Lower leg skin (tissue), 4 donors: ENCODE results near the gene SSH2. TPM values are rescaled to one million over a fixed set of nuclear protein-coding genes. Genes with fewer than 3 reads are reported as not detected.
A peak's percentile ranks its signal among the peaks of the same experiment; 100 is the strongest.

Experiments used
- DNase-seq, 2 donors: peaks; one replicate each; pipeline ENCODE4 v3.0.0-alpha.2; 2019; ENCODE audit warnings: low spot score in 2 of 2
- H3K4me3 ChIP-seq: fragments of 200-600 bp; sonication (generic); 2 replicates; pipeline ENCODE4 v1.5.1; 2017; ENCODE audit warnings: mild to moderate bottlenecking, low read depth; ENCODE audit not compliant: poor library complexity, severe bottlenecking
- POLR2A ChIP-seq, 2 donors: fragments of 450-650 bp; IDR thresholded peaks; one replicate each; pipeline ENCODE4 v1.6.1; 2016 to 2017; ENCODE audit warnings: antibody characterized with exemption in 2 of 2, mild to moderate bottlenecking in 1 of 2, moderate library complexity in 1 of 2
- WGBS, 2 donors: methylation state at CpG; one replicate each; pipeline ENCODE4 v1.1.5; 2018; 5-methylcytosine and 5-hydroxymethylcytosine counted together
- intact Hi-C: fragments of 100-400 bp; cut with DNase I; formaldehyde crosslinking; loops from one replicate; pipeline ENCODE4 v1.15.0; 2023; ENCODE audit warnings: low total_unique reads
- total RNA-seq, 4 donors: library from RNA; depleted of rRNA; stranded (reverse); fragments of >200 nt; gene quantifications; one replicate each; pipeline ENCODE4 v1.1.0, GENCODE V29; 2016
- TF ChIP-seq, protein P1 (sequence below), 3 donors: fragments of 450-650 bp; IDR thresholded peaks; one replicate each; pipeline ENCODE4 v1.5.1; 2016; ENCODE audit warnings: antibody characterized with exemption in 3 of 3, mild to moderate bottlenecking in 3 of 3, moderate library complexity in 2 of 3

The SSH2 gene
- total RNA-seq, 4 donors from 2014 or later = 10.0 to 20.3 (median 15.3) TPM

- TF ChIP-seq, protein P1, sequence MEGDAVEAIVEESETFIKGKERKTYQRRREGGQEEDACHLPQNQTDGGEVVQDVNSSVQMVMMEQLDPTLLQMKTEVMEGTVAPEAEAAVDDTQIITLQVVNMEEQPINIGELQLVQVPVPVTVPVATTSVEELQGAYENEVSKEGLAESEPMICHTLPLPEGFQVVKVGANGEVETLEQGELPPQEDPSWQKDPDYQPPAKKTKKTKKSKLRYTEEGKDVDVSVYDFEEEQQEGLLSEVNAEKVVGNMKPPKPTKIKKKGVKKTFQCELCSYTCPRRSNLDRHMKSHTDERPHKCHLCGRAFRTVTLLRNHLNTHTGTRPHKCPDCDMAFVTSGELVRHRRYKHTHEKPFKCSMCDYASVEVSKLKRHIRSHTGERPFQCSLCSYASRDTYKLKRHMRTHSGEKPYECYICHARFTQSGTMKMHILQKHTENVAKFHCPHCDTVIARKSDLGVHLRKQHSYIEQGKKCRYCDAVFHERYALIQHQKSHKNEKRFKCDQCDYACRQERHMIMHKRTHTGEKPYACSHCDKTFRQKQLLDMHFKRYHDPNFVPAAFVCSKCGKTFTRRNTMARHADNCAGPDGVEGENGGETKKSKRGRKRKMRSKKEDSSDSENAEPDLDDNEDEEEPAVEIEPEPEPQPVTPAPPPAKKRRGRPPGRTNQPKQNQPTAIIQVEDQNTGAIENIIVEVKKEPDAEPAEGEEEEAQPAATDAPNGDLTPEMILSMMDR (IDR thresholded peaks at IDR 0.05) = no peak
- no peak for TF ChIP-seq POLR2A (IDR thresholded peaks at IDR 0.05)
- H3K4me3 ChIP-seq = no peak overlapping the region
- no peak for DNase-seq
- 48 to 54% methylated on average over 22 of the region's 22 CpGs for WGBS, 2 donors
- intact Hi-C loops = no loop called here
Observed at GRCh38 chr17:29618272-29619065, 311.6 kb downstream of the SSH2 start.

DNA sequence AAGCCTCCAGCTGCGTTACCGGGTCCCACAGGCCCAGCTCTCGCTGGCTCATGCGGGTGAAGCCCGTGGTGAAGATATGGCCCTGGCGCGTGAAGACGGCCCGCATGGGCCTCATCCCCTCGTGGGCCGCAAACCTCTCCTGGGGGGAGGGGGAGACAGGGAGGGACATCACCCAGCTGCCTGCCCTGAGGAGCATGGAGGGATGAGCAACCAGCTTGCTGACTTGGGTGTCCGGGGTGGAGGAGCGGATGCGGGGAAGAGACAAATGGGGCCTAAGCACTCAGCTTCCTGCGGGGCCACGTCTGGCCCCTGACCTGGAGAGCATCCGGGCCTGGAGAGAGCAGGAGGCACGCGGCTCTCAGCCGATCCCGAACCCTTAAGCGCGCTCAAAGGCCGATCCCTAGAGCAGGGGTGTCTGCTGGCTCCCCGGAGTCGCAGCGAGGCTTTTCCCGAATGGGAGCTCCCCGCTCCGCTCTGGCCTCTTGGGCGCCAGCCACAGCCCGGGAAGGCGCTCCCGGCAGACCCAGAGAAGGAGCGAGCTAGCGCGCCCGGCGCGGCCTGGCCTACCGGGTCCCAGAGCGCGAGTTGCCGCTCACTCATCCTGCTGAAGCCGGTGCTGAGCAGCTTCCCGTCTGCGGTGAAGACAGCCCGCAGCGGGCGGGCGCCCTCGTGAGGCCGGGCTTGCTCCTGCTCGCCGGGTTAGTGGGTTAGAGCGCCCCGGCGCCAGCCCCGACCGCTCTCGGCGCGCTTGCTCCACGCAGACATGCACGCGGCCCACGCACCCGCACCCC, 312.4 kb downstream of the SSH2 start:
- 6 to 9% methylated on average over 47 to 50 of the region's 68 CpGs for WGBS, 2 donors
- TF ChIP-seq POLR2A (IDR thresholded peaks at IDR 0.05) = no peak
- TF ChIP-seq, protein P1 (IDR thresholded peaks at IDR 0.05) = peak in 1 of 3 donors; percentile 44
- intact Hi-C loops = no loop called here
- DNase-seq = peak; percentile 56 to 94
- no peak overlapping the region for H3K4me3 ChIP-seq

GRCh38 chr17:29617125-29617480, 312.9 kb downstream of the SSH2 start:
- no peak overlapping the region for H3K4me3 ChIP-seq
- intact Hi-C loops = no loop called here
- TF ChIP-seq, protein P1 (IDR thresholded peaks at IDR 0.05) = peak in 1 of 3 donors; percentile 31
- TF ChIP-seq POLR2A (IDR thresholded peaks at IDR 0.05) = no peak
- DNase-seq = peak; percentile 68 to 96
- WGBS, 2 donors = 2 to 20% methylated on average over 12 to 14 of the region's 16 CpGs

DNA sequence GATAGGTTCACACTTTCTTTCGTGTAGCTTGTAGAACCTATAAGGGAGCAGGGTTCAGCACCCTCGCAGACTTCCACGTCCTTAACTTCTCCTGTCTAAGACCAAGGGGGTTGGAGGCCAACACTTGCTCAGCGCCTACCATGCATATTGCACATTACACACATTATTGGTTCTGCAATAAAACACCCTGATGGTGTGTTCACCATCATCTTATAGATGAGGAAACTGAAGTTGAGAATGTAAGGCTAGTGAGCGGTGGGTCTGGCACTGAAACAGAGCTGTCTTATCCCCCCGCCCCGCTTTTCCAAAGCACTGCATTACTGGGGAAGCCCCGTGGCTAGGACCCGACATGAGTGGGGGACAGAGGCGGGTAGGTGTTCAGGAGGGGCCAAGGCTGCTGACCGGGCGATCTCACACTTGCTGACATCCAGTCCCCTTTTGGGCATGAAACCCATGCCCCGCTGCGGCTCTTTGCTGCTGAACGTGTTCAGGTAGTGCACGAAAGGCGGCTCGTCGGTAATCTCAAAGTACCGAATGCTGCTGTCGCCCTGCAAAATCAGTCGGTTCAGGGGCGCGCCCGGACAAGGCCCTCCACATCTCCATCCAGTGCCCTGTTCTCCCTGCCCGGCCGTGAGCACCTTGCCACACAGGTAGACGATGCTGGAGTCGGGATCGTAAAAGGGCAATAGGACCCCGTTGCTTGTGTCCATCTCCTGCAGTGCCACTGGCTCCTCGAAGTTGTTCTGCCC, 313.6 kb downstream of the SSH2 start:
- intact Hi-C loops = no loop called here
- no peak overlapping the region for H3K4me3 ChIP-seq
- WGBS, 2 donors = 25 to 27% methylated on average over 26 to 32 of the region's 32 CpGs
- TF ChIP-seq POLR2A (IDR thresholded peaks at IDR 0.05) = no peak
- TF ChIP-seq, protein P1 (IDR thresholded peaks at IDR 0.05) = no peak
- peak in 1 of 2 donors; percentile 86 for DNase-seq

DNA sequence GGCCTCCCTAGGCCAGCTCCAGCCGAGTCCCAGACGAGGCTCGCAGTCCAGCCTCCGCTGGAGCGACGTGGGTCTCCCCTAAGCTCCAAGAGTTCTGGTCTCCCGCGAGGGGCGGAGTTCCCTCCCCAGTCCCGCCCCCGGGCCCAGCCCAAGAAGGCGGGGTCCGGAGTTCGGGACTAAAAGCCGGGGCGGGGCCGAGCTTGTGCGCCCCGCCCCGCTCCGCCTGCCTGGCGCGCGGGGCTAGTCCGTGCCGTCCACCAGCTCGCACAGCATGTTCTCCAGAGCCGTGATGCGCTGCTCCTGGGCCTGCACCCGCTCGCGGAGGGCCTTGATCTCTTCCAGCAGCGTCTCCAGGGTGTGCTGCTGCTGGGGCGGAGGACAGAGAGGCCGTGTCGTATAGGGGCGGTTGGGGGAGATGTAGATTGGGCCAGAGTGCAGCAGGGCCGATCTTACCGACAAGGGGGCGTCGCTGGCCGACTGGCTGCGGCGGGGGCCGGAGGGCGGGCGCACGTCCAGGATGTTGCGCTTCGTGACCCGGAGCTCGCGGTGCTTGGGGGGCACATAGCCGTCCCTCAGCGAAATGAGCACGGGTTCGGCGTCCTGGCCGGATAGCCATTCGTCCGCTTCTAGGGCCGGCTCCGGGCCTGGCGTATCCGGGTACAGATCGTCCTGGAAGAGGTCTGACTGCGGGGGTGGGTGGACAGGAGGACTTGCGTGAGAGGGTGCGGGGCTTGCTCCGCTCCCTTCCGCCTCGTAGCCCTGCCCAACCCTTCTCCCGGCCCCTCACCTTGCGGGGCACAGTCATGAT, 314.3 kb downstream of the SSH2 start:
- H3K4me3 ChIP-seq = no peak overlapping the region
- peak; percentile 86 to 97 for DNase-seq
- intact Hi-C loops = no loop called here
- 5 to 7% methylated on average over 44 to 59 of the region's 74 CpGs for WGBS, 2 donors
- TF ChIP-seq, protein P1 (IDR thresholded peaks at IDR 0.05) = no peak
- no peak for TF ChIP-seq POLR2A (IDR thresholded peaks at IDR 0.05)
